Activated T-helper 1 cell treated with Interleukin-2 at 50 U/mL for 16 hours (primary cell): ENCODE measurements around the gene LPAR2.

Experiments
- DNase-seq: peaks from one replicate; pipeline ENCODE4 v3.0.0-alpha.2; 2020; ENCODE audit warnings: low read depth

Gene LPAR2

DNA sequence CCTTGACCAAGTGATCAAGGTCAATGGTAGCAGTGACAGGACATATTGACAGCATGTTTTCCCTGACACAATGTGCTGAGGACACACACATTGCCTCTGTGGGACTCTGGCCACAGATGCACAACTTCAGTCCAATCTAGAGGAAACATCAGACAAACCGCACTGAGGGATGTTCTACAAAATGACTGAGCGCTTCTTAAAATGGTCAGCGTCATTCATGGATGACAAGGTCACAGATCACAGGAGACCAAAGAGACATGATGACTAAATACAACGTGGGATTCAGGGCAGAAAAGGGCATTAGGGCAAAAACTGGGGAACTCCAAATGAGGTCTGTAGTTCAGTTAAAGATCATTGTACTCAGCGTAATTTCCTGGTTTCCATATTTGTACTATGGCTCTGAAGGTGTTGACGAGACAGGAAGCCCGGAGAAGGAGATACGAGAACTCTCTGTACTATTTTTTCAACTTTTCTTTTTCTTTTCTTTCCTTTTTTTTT is 30.2 kb downstream of the LPAR2 start:
- peak; percentile 24 for DNase-seq

GRCh38 chr19:19595171-19595701 is 32.8 kb downstream of the LPAR2 start:
- DNase-seq, result no peak

DNA sequence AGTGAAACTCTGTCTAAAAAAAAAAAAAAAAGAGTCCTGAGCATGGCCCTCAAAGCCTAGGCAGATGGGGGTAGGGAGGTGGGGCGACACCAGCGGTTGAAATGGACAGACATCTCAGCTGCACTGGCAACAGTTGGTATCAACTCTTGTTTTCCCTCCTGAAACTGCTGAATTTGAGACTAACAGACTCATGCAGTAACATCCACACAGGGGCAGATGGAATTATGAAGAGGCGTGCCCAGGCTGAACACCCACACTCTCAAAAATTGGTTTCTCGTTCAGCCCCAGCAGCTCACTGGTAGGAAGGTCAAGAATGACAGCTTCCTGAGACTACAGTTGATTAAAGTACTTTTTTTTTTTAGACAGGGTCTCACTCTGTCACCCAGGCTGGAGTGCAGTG is 33.6 kb downstream of the LPAR2 start:
- no peak for DNase-seq

DNA sequence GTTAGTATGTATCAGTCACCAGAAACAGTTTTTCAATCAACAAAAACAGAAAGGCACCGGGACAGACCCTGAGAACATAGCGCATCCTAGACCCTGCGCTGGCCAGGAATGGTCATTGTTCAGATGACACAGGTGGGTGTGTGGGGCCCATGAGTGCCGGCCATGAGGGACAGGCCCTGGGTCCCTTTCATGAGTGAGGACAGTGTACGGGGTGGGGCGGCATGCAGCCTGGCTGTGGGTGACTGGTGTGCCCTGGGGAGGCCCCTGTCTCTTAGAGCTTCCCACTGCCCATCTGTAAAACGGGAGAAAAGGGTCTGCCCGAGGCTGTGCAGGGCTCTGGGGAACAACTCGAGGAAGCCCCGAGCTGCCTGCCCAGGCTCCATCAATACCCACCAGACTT is 35.3 kb downstream of the LPAR2 start:
- no peak for DNase-seq

DNA sequence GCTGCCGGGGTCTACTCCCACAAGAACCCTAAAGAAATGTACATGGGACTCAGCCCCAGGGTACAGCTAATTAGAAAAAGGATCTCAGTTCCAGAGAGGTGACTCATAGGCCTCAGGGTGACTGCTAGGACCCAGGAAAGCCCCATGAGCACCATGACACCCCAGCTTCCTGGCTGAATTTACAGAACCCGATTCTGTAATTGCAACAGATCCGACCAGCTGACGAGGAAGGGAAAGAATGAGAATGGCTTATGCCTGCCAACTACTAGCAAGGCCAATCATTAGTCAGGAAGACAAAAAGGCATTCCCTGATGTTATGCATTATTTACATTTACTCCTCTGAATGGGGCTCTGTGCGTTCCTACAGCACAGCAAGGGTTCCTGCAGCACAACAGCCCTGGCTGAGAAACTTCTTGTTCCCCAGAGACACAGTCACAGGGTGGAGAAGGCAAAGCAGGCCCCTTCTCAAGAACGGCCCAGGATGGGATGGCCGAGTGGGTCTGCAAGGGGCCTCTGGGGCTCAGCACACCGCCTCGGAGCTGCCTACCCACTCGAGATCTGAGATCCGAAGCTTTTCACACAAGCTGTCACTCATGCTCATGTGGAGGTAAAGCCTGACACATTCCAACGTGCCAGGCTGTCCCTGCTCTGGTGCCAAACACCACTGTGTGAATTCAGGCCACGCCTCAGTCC is 36.7 kb downstream of the LPAR2 start:
- peak; percentile 48 for DNase-seq

DNA sequence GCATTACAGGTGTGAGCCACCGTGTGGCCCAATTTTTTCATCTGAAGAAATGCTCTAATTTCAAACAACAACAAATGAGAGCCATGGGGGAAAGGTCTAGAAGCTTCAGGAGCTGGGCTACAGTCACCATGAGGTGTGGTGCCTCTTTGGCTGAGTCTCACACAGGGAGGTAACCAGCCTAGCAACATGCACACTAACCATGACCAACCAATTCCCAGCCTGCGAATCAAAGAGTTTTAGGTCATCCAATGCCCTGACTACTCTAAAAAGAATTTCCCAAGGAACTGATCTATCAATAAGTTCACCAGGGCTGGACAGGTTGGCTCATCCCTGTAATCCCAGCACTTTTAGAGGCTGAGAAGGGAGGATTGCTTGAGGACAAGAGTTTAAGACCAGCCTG is 39.5 kb downstream of the LPAR2 start:
- no peak for DNase-seq

DNA sequence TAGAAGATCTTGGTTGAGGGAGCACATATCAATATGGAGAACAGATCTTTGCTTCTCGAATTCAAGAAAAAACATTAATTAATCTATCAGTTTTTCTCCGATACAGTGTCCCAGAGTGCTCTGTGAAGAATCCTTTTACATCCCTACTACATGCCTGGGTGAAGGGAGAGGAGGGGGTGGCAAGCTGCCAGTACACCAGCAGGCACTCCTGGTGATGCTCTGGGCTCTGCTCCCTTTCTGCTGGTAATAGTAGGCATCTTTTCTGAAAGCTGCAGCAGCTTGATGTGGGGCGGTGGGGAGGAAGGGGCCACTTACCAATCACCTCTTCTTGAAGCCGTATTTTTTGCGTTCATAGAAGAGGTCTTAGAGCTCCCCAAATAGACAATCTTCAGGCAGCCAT is 40.2 kb downstream of the LPAR2 start:
- no peak for DNase-seq

GRCh38 chr19:19584356-19584755 is 43.7 kb downstream of the LPAR2 start:
- DNase-seq, result no peak

- DNase-seq, result no peak
Measured at GRCh38 chr19:19582471-19582870, 45.5 kb downstream of the LPAR2 start.

- no peak for DNase-seq
Measured at GRCh38 chr19:19581391-19581790, 46.6 kb downstream of the LPAR2 start.

GRCh38 chr19:19580418-19580817 is 47.6 kb downstream of the LPAR2 start:
- DNase-seq, result no peak

DNA sequence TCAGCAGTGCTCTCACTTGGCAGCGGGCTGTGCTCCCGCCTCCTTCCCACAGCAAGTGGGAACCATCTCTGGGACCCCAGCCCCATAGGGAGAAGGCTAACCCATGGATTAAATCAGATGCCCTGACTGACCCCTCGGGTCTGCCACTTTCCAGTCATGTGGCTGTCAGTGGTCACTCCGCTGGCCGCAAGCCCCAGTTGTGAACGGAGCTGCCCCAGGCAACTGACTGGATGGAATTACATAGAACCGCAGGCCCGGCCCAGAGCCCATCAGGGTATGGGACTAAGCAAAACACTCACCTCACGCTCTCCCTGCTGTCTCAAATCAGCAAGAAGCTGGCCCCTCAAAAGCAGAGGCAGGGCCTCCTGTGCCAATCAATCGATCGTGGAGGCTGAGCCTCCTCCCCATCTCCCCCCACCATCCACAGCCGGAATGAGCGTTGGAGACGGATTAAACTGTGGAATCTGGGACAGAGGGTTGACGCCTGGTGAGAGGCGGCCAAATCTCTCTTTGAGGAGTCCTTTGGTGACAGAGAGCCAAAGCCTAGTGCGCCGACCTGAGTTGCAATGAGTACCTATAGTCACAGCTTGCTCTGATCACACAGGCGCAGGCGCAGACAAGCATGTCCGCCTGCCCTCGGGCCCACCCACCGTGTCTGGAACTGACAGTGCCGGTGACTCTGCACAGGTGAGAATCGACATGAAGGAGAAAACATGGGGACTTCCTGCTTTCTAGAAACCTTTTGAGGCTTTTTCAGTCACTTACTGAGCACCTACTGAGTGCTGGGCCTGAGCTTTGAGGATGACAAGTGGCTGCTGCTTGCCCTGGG is 48.3 kb downstream of the LPAR2 start:
- no peak for DNase-seq

DNA sequence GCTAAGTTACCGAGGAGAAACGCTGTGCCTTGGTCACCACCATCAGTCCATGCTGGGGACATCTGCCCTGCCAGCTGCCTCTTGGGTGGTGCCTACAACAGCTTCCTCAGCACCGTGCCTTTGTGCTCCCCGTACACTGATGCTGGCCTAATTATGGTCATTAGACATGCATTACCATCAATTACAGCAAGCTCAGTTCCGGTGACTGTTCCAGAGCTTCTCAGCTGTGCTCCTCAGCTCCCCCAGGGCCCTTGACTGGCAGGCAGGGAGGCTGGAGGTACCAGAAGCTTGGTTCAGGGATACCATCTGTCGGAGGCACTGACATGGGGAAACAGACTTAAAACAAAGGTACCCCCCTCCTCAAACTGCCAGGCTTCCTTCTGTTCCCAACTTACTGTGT is 49.8 kb downstream of the LPAR2 start:
- no peak for DNase-seq

GRCh38 chr19:19575411-19575810 is 52.6 kb downstream of the LPAR2 start:
- no peak for DNase-seq
